Mucosa of stomach (tissue), 1 donor: ENCODE results near the gene SLFN14.

ENCODE experiments used
- H3K27me3 ChIP-seq: one replicate; pipeline ENCODE4 v1.7.0; 2013; ENCODE audit warnings: mild to moderate bottlenecking, low read length; ENCODE audit not compliant: control insufficient read depth, insufficient read depth
- H3K36me3 ChIP-seq: one replicate; pipeline ENCODE4 v1.7.0; 2013; ENCODE audit warnings: low read length; ENCODE audit not compliant: control insufficient read depth, insufficient read depth
- H3K4me1 ChIP-seq: one replicate; pipeline ENCODE4 v1.7.0; 2013; ENCODE audit warnings: mild to moderate bottlenecking, low read length; ENCODE audit not compliant: control insufficient read depth, insufficient read depth
- H3K4me3 ChIP-seq: one replicate; pipeline ENCODE4 v1.7.0; 2013; ENCODE audit warnings: low read length
- H3K9ac ChIP-seq: one replicate; pipeline ENCODE4 v1.7.0; 2013; ENCODE audit warnings: mild to moderate bottlenecking, low read length, moderate library complexity
- H3K9me3 ChIP-seq: one replicate; pipeline ENCODE4 v1.7.0; 2013; ENCODE audit warnings: mild to moderate bottlenecking, low read length, moderate library complexity; ENCODE audit not compliant: control insufficient read depth
- donor health status: Pancreatic carcinoma.

Gene SLFN14

GRCh38 chr17:35554668-35555067 lies 6.0 kb downstream of the SLFN14 start:
- Histone ChIP-seq H3K4me1 (no peaks in the 10 kb centered on the region), H3K36me3 (no peaks in the 10 kb centered on the region), H3K9ac (no peak overlapping the region), H3K4me3 (no peak overlapping the region), H3K27me3 (peaks cover 9% of the 10 kb centered on the region), H3K9me3 (no peaks in the 10 kb centered on the region)

DNA sequence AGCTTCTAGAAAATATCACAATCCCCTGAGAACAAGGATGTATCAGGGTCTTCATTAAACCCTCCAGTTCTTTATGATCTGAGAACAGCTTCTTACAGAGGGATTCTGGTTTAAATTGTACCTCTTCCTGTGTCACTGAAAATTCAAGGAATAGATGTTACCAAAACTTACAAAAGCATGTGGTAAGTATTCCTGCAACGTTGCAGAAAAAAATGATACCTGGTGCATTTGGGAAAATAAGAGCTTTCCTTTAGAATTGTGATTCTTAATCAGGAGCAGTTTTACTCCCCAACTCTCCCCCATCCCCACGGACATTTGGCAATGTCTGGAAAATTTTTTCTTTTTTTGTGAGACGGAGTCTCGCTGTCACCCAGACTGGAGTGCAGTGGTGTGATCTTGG lies 7.3 kb downstream of the SLFN14 start:
- no peak overlapping the region for H3K4me3 ChIP-seq
- H3K4me1 ChIP-seq: peaks cover 3% of the 10 kb centered on the region
- H3K27me3 ChIP-seq: peaks cover 6% of the 10 kb centered on the region
- no peaks in the 10 kb centered on the region for H3K36me3 ChIP-seq
- H3K9me3 ChIP-seq: no peaks in the 10 kb centered on the region
- no peak overlapping the region for H3K9ac ChIP-seq

- Histone ChIP-seq H3K9me3 (no peaks in the 10 kb centered on the region), H3K4me1 (peaks cover 8% of the 10 kb centered on the region), H3K27me3 (no peaks in the 10 kb centered on the region), H3K4me3 (no peak overlapping the region), H3K36me3 (no peaks in the 10 kb centered on the region), H3K9ac (no peak overlapping the region)
These were observed 11.6 kb downstream of the SLFN14 start for GRCh38 chr17:35548978-35549377.

DNA sequence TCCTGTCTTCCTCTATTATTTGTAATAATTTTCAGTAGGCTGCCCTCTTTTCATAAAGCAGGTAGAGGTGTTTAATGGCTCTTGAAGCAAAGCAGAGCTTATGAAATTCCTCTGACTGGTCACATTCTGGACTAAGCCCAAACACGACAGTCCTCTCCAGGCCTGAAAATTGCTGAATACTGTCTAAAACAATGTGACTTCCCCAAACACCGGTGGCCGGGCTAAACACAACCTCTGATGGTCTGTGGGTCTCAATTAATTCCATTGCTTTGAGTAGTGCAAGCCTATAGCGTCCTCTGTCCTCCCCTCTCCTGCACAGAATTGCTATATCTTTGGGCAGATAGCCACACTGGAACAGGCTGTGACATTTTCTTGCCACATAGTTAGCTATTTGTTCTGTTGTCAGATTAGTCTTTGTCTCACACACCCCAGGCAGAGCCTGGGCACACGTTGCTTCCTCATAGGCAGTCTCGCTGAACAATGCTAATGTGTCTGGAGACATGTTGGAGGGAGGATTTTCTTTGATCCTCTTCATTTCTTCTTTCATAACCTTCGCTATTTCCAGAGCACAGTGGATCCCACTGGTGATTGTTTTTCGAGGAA lies 12.3 kb downstream of the SLFN14 start:
- Histone ChIP-seq H3K36me3 (no peaks in the 10 kb centered on the region), H3K4me1 (peaks cover 8% of the 10 kb centered on the region), H3K9me3 (no peaks in the 10 kb centered on the region)

GRCh38 chr17:35546487-35546886 lies 14.1 kb downstream of the SLFN14 start:
- no peaks in the 10 kb centered on the region for H3K27me3 ChIP-seq
- no peaks in the 10 kb centered on the region for H3K9me3 ChIP-seq
- H3K4me3 ChIP-seq: no peak overlapping the region
- H3K36me3 ChIP-seq: no peaks in the 10 kb centered on the region
- peaks cover 8% of the 10 kb centered on the region for H3K4me1 ChIP-seq
- no peak overlapping the region for H3K9ac ChIP-seq

More for the DNA sequence above, 12.3 kb downstream of the SLFN14 start:
- Histone ChIP-seq H3K9ac (no peak overlapping the region), H3K27me3 (no peaks in the 10 kb centered on the region), H3K4me3 (no peak overlapping the region)

GRCh38 chr17:35545150-35545549 lies 15.5 kb downstream of the SLFN14 start:
- H3K27me3 ChIP-seq: no peaks in the 10 kb centered on the region
- H3K4me1 ChIP-seq: peaks cover 8% of the 10 kb centered on the region
- H3K9ac ChIP-seq: no peak overlapping the region
- H3K4me3 ChIP-seq: no peak overlapping the region
- no peaks in the 10 kb centered on the region for H3K9me3 ChIP-seq
- H3K36me3 ChIP-seq: no peaks in the 10 kb centered on the region

GRCh38 chr17:35543856-35544255 lies 16.8 kb downstream of the SLFN14 start:
- Histone ChIP-seq H3K9me3 (no peaks in the 10 kb centered on the region), H3K9ac (no peak overlapping the region), H3K4me3 (no peak overlapping the region), H3K36me3 (no peaks in the 10 kb centered on the region), H3K4me1 (peaks cover 8% of the 10 kb centered on the region), H3K27me3 (no peaks in the 10 kb centered on the region)

GRCh38 chr17:35542990-35543389 lies 17.6 kb downstream of the SLFN14 start:
- no peaks in the 10 kb centered on the region for H3K9me3 ChIP-seq
- no peaks in the 10 kb centered on the region for H3K27me3 ChIP-seq
- H3K4me3 ChIP-seq: no peak overlapping the region
- peaks cover 3% of the 10 kb centered on the region for H3K4me1 ChIP-seq
- no peaks in the 10 kb centered on the region for H3K36me3 ChIP-seq
- H3K9ac ChIP-seq: no peak overlapping the region

- Histone ChIP-seq H3K4me1 (no peaks in the 10 kb centered on the region), H3K9me3 (no peaks in the 10 kb centered on the region), H3K36me3 (no peaks in the 10 kb centered on the region), H3K4me3 (peak overlapping the region; percentile 54), H3K9ac (peak overlapping the region; percentile 51), H3K27me3 (no peaks in the 10 kb centered on the region)
These were observed 19.2 kb downstream of the SLFN14 start for GRCh38 chr17:35541434-35541833.

- H3K9me3 ChIP-seq: no peaks in the 10 kb centered on the region
- peak overlapping the region; percentile 51 for H3K9ac ChIP-seq
- H3K4me3 ChIP-seq: peak overlapping the region; percentile 54
- no peaks in the 10 kb centered on the region for H3K27me3 ChIP-seq
- H3K4me1 ChIP-seq: no peaks in the 10 kb centered on the region
- H3K36me3 ChIP-seq: no peaks in the 10 kb centered on the region
These were observed 19.8 kb downstream of the SLFN14 start for GRCh38 chr17:35540589-35541404.

DNA sequence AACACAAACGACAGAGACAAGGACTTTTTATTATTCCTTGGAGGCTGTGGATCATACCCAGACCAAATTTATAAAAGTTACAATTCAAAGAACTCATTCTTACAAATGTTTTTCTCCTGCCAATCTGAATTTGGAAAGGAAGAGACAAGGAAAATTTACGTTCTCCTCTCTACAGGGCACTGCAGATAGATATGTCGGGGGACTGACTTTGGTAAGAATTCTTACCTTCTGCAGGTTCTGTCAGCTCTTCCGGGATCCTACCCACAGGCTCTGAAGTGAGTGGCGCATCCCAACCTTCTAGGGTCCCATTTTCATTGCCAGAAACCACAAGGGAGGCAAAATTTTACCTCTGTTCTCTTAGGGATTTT lies 21.0 kb downstream of the SLFN14 start:
- Histone ChIP-seq H3K4me1 (no peaks in the 10 kb centered on the region), H3K9me3 (no peaks in the 10 kb centered on the region), H3K27me3 (no peaks in the 10 kb centered on the region), H3K4me3 (no peak overlapping the region), H3K9ac (no peak overlapping the region), H3K36me3 (no peaks in the 10 kb centered on the region)

GRCh38 chr17:35537601-35538141 lies 22.9 kb downstream of the SLFN14 start, which contains the start of gene SLFN12L:
Gene SLFN12L (minus strand): TSS chr17:35537678. CDS start chr17:35522364, 15,314 bp downstream.
- H3K36me3 ChIP-seq: no peaks in the 10 kb centered on the region
- H3K9me3 ChIP-seq: no peaks in the 10 kb centered on the region
- no peaks in the 10 kb centered on the region for H3K4me1 ChIP-seq
- no peak within 1 kb of the TSS for H3K4me3 ChIP-seq
- H3K27me3 ChIP-seq: no peaks in the 10 kb centered on the region
- H3K9ac ChIP-seq: no peak within 1 kb of the TSS
